WTC11 (cell line): Measurements from ENCODE around the gene ZSWIM6.

ENCODE experiments used
- CREB1 ChIP-seq: sonication (generic); formaldehyde crosslinking; IDR thresholded peaks from 2 replicates; pipeline ENCODE4 v1.8.0; 2023; ENCODE audit warnings: mild to moderate bottlenecking, missing genetic modification reagents
- NFYB ChIP-seq: sonication (generic); formaldehyde crosslinking; conservative IDR thresholded peaks from 2 replicates; pipeline ENCODE4 v1.8.0; 2022; ENCODE audit warnings: low read depth, missing genetic modification reagents
- NR2C2 ChIP-seq: sonication (generic); formaldehyde crosslinking; IDR thresholded peaks from 2 replicates; pipeline ENCODE4 v1.8.0; 2022; ENCODE audit warnings: mild to moderate bottlenecking, missing genetic modification reagents
- SMAD3 ChIP-seq: sonication (generic); formaldehyde crosslinking; IDR thresholded peaks from 2 replicates; pipeline ENCODE4 v1.8.0; 2022; ENCODE audit warnings: missing genetic modification reagents, mild to moderate bottlenecking, borderline replicate concordance
- TF ChIP-seq, protein P1 (sequence below): fragments of 200-600 bp; IDR thresholded peaks from 2 replicates; pipeline ENCODE4 v1.8.0; 2022; ENCODE audit warnings: antibody characterized with exemption
- TF ChIP-seq, protein P2 (sequence below): sonication (generic); formaldehyde crosslinking; IDR thresholded peaks from 2 replicates; pipeline ENCODE4 v1.8.0; 2022; ENCODE audit warnings: missing genetic modification reagents

DNA sequence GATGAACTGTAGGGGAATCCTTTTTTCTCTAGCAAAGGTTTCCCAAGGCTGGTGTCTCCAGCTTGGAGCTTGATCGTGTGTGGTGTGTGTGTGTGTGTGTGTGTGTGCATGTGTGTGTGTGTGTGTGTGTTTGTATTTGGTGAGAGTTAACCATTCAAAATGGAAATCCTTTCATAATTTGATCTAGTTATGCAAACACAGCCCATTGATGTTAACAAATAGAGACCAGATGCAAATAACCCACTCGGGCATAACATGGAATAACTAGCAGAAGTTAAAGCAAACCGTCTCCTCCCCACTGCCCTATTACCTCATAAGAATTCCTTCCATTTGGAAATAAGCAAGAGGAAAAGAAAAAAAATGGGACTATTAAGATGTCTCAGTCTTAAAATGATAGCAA is 24.9 kb upstream of the ZSWIM6 start:
- TF ChIP-seq SMAD3 (CRISPR knock-in tag) (no peak), NR2C2 (no peak), CREB1 (CRISPR knock-in tag) (no peak), NFYB (CRISPR knock-in tag) (no peak)
- TF ChIP-seq, protein P1, sequence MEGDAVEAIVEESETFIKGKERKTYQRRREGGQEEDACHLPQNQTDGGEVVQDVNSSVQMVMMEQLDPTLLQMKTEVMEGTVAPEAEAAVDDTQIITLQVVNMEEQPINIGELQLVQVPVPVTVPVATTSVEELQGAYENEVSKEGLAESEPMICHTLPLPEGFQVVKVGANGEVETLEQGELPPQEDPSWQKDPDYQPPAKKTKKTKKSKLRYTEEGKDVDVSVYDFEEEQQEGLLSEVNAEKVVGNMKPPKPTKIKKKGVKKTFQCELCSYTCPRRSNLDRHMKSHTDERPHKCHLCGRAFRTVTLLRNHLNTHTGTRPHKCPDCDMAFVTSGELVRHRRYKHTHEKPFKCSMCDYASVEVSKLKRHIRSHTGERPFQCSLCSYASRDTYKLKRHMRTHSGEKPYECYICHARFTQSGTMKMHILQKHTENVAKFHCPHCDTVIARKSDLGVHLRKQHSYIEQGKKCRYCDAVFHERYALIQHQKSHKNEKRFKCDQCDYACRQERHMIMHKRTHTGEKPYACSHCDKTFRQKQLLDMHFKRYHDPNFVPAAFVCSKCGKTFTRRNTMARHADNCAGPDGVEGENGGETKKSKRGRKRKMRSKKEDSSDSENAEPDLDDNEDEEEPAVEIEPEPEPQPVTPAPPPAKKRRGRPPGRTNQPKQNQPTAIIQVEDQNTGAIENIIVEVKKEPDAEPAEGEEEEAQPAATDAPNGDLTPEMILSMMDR, result no peak
- TF ChIP-seq, protein P2, sequence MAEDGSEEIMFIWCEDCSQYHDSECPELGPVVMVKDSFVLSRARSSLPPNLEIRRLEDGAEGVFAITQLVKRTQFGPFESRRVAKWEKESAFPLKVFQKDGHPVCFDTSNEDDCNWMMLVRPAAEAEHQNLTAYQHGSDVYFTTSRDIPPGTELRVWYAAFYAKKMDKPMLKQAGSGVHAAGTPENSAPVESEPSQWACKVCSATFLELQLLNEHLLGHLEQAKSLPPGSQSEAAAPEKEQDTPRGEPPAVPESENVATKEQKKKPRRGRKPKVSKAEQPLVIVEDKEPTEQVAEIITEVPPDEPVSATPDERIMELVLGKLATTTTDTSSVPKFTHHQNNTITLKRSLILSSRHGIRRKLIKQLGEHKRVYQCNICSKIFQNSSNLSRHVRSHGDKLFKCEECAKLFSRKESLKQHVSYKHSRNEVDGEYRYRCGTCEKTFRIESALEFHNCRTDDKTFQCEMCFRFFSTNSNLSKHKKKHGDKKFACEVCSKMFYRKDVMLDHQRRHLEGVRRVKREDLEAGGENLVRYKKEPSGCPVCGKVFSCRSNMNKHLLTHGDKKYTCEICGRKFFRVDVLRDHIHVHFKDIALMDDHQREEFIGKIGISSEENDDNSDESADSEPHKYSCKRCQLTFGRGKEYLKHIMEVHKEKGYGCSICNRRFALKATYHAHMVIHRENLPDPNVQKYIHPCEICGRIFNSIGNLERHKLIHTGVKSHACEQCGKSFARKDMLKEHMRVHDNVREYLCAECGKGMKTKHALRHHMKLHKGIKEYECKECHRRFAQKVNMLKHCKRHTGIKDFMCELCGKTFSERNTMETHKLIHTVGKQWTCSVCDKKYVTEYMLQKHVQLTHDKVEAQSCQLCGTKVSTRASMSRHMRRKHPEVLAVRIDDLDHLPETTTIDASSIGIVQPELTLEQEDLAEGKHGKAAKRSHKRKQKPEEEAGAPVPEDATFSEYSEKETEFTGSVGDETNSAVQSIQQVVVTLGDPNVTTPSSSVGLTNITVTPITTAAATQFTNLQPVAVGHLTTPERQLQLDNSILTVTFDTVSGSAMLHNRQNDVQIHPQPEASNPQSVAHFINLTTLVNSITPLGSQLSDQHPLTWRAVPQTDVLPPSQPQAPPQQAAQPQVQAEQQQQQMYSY, result no peak
